ENCODE measurements around the gene SLC47A2.

The SLC47A2 gene

DNA sequence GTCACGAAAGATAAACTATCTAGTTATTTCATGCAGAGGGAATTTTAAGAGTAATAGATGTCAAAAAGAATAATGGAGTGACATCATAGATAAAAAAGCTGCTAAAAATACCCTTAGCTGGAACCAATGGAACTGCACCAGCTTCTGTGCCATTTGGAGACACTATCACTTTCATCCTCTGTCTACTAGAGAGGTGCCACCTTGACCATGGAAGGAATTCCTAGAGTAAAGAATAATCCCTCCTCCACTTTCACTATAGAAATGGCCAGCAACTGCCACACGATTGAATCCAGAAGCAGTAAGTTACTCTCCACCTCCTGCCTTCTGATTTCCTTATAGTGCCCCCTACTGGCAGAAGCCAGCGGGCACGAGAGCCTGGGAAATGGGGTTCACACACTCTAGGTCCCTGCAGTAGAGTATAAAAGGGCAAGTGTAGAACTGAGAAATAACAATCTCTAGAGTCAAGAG, 70.6 kb downstream of the SLC47A2 start:
- no peak overlapping the region for H3K27ac ChIP-seq (replicated peaks)
- peak in 1 of 2 experiments; percentile 59 for DNase-seq (ENCODE audit: low read depth in 1 of 2, low spot score in 1 of 2)
- no peak overlapping the region for H3K4me3 ChIP-seq (replicated peaks; ENCODE audit: insufficient read depth, low read length)
- TF ChIP-seq, protein P1, sequence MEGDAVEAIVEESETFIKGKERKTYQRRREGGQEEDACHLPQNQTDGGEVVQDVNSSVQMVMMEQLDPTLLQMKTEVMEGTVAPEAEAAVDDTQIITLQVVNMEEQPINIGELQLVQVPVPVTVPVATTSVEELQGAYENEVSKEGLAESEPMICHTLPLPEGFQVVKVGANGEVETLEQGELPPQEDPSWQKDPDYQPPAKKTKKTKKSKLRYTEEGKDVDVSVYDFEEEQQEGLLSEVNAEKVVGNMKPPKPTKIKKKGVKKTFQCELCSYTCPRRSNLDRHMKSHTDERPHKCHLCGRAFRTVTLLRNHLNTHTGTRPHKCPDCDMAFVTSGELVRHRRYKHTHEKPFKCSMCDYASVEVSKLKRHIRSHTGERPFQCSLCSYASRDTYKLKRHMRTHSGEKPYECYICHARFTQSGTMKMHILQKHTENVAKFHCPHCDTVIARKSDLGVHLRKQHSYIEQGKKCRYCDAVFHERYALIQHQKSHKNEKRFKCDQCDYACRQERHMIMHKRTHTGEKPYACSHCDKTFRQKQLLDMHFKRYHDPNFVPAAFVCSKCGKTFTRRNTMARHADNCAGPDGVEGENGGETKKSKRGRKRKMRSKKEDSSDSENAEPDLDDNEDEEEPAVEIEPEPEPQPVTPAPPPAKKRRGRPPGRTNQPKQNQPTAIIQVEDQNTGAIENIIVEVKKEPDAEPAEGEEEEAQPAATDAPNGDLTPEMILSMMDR (IDR thresholded peaks at IDR 0.05; ENCODE audit: insufficient read depth, low read length): peak; percentile 28
- TF ChIP-seq POLR2AphosphoS5 (IDR thresholded peaks at IDR 0.05; ENCODE audit: low read depth): no peak
- H3K27me3 ChIP-seq (ENCODE audit: insufficient read depth, poor library complexity, severe bottlenecking): no peaks in the 10 kb centered on the region

DNA sequence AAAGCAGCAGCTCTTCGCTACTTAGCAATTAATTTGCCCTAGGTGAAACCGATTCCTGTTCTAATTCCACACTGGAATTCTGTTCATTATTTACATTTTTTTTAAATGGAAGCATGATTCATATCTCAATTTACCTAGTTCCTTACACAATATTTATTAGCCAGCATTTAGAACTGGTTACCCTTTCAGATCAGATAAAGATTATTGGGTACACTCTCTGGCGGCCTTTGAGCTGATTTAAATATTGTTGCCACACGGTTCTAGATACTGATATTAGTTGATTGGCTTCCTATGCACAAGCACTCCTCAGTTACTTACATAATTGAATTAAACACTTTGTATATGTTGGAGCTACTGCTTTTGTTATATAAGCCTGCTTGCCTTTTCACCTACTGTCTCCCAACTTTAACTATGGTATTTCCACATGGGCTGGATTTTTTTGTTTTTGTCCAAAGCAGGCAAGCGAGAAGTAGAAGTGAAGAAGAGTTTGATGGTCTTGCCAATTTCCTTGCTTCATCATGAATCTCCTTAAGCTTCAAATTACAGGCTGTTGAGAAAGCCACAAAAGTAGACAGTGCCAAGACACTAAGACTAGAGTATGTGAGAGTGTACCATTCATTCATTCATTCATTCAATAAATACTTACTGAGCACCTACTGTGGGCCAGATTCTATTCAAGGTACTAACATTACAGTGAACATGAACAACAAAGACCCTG, 71.7 kb downstream of the SLC47A2 start:
- H3K27ac ChIP-seq (replicated peaks): no peak overlapping the region
- no peaks in the 10 kb centered on the region for H3K27me3 ChIP-seq (ENCODE audit: insufficient read depth, poor library complexity, severe bottlenecking)
- no peak overlapping the region for H3K4me3 ChIP-seq (replicated peaks; ENCODE audit: insufficient read depth, low read length)
- no peak for TF ChIP-seq SPI1 (IDR thresholded peaks at IDR 0.05; ENCODE audit: borderline replicate concordance, low read depth)
- no peak for TF ChIP-seq GABPA (IDR thresholded peaks at IDR 0.05; ENCODE audit: low read depth)
- TF ChIP-seq POLR2AphosphoS5 (IDR thresholded peaks at IDR 0.05; ENCODE audit: low read depth): no peak
- TF ChIP-seq, protein P2, sequence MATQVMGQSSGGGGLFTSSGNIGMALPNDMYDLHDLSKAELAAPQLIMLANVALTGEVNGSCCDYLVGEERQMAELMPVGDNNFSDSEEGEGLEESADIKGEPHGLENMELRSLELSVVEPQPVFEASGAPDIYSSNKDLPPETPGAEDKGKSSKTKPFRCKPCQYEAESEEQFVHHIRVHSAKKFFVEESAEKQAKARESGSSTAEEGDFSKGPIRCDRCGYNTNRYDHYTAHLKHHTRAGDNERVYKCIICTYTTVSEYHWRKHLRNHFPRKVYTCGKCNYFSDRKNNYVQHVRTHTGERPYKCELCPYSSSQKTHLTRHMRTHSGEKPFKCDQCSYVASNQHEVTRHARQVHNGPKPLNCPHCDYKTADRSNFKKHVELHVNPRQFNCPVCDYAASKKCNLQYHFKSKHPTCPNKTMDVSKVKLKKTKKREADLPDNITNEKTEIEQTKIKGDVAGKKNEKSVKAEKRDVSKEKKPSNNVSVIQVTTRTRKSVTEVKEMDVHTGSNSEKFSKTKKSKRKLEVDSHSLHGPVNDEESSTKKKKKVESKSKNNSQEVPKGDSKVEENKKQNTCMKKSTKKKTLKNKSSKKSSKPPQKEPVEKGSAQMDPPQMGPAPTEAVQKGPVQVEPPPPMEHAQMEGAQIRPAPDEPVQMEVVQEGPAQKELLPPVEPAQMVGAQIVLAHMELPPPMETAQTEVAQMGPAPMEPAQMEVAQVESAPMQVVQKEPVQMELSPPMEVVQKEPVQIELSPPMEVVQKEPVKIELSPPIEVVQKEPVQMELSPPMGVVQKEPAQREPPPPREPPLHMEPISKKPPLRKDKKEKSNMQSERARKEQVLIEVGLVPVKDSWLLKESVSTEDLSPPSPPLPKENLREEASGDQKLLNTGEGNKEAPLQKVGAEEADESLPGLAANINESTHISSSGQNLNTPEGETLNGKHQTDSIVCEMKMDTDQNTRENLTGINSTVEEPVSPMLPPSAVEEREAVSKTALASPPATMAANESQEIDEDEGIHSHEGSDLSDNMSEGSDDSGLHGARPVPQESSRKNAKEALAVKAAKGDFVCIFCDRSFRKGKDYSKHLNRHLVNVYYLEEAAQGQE (IDR thresholded peaks at IDR 0.05; ENCODE audit: insufficient replicate concordance, low read depth): no peak
- TF ChIP-seq, protein P1 (IDR thresholded peaks at IDR 0.05; ENCODE audit: insufficient read depth, low read length): no peak
- DNase-seq (ENCODE audit: low read depth in 1 of 2, low spot score in 1 of 2): no peak

DNA sequence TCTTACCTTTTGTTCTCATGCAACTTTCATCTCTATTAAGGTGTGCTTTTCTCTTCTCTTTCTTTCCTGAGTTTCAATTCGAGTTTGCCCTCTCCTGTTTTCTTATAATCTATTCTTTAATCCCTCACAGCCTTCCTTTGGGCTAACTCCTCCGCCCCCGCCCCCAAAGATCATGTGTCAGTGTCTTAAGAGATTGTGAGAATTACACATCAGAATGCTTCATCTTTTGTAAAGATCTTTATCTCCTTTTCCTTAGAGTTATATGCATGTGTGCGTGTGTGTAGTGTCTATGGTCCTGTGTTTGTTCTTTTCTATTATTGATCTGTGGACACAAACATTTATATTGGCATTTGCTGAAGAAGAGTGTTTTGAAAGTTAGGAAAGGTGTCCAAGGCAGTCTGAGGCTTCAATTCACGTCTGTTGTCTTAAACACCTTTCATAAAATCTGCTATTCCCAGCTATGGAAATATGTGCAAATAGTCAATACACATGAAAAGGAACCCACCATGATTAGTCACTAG, 74.0 kb downstream of the SLC47A2 start:
- Histone ChIP-seq H3K27me3 (ENCODE audit: insufficient read depth, poor library complexity, severe bottlenecking) (no peaks in the 10 kb centered on the region), H3K4me3 (replicated peaks; ENCODE audit: insufficient read depth, low read length) (no peak overlapping the region), H3K27ac (replicated peaks) (no peak overlapping the region)
- TF ChIP-seq, protein P2 (IDR thresholded peaks at IDR 0.05; ENCODE audit: insufficient replicate concordance, low read depth): no peak
- TF ChIP-seq SPI1 (IDR thresholded peaks at IDR 0.05; ENCODE audit: borderline replicate concordance, low read depth) (no peak), GABPA (IDR thresholded peaks at IDR 0.05; ENCODE audit: low read depth) (no peak), POLR2AphosphoS5 (IDR thresholded peaks at IDR 0.05; ENCODE audit: low read depth) (no peak)
- TF ChIP-seq, protein P1 (IDR thresholded peaks at IDR 0.05; ENCODE audit: insufficient read depth, low read length): no peak
- no peak for DNase-seq (ENCODE audit: low read depth in 1 of 2, low spot score in 1 of 2)
